GM19025 (cell line): ENCODE results near the gene RALY.

Experiments
- ATAC-seq: cut with Tn5 transposase; IDR thresholded peaks from one replicate; pipeline ENCODE4 v1.9.1; 2021; ENCODE audit warnings: mild to moderate bottlenecking, low read depth, moderate library complexity; ENCODE audit not compliant: unreplicated experiment

Gene RALY

GRCh38 chr20:34072778-34073177 is 79.1 kb downstream of the RALY start:
- ATAC-seq: no peak

DNA sequence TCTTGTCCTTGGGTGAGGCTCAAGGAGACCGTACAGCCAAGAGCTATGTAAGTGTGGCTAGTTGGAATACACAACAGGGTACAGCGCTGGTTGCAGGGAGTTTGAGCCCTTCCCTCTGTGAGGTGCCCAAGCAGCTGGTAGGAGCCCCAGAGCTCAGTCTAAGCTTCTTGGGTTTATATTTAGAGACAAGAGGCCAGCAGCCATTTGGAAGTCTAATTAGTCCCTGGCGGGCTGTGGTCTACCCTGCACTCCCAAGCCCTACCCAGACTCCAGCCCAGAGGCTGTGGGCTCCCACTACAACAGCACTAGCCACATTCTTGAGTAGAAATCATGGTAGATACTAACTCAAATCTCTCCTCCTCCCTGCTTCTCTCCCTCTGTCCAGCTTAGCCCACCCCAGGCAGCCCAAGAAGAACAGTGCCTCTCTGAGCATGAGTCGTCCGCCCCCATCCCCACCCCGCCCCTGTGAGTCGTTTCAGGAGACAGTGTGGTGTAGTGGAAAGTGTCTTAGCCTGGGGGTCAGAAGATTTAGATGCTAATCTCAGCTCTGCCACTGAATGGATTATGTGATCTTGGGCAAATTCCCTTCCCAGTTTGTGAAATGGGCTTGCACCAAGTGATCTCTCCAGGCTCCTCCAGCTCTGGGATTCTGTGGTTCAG is 80.5 kb downstream of the RALY start:
- no peak for ATAC-seq

DNA sequence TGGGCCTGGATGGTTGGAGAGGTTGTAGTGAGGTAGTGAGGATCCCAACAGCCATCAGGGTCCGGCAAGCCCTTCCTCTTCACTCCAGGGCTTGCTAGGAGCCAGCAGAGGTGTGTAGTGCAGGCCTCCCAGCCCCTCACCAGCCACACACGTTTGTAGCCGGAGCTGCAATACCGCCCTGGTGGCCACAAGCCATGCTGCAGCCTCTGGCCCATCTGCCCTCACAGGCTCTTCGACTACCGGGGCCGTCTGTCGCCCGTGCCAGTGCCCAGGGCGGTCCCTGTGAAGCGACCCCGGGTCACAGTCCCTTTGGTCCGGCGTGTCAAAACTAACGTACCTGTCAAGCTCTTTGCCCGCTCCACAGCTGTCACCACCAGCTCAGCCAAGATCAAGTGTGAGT is 81.9 kb downstream of the RALY start:
- no peak for ATAC-seq

DNA sequence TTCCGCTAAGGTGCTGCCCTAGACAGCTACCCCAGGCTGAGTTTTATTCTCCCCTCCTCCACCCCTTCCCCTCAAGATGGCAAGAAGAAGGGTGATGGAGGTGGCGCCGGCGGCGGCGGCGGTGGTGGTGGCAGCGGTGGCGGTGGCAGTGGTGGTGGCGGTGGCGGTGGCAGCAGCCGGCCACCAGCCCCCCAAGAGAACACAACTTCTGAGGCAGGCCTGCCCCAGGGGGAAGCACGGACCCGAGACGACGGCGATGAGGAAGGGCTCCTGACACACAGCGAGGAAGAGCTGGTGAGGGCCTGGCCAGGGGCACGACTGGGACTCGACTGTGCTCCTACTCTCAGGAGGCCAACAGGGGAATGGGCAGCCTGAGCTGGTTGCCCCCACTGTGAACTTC is 83.2 kb downstream of the RALY start:
- ATAC-seq: no peak

DNA sequence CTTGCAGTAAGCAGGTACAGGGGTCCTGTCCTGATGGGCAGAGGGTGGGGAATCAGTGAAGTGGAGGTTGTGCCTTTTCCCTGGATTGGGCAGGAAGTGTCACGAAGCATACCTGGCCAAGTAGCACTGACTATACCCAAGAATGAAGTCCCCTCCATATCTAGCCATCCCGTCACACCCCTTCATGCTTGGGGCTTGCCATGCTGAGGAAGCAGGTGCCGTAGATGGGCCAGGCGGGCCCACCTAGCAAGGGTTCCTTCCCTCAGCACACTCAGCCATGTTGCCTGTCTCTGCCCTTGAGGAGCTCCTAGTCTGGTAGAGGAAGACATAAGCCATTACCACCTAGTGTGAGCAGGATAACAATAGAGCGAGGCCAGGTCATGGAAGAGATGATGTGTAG is 84.8 kb downstream of the RALY start:
- ATAC-seq: no peak

DNA sequence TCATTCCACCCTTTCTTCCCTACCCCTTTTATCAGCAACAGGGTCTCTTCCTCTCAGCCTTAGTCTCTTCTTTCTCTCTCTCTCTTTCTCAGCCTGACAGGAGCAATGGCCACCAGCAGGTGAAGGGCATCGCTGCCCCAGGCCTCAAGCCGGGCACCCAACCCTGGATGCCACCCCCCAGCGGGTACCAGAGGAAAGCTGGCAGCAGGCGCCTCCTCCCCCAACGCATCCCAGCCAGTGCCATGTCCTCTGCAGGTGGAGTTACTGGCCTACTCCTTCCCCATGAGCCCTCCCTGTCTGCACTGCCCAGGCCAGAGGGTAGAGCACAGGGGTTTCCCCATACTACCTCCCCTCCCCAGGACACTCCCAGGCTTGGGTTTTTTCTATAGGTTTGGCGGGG is 86.1 kb downstream of the RALY start:
- no peak for ATAC-seq

DNA sequence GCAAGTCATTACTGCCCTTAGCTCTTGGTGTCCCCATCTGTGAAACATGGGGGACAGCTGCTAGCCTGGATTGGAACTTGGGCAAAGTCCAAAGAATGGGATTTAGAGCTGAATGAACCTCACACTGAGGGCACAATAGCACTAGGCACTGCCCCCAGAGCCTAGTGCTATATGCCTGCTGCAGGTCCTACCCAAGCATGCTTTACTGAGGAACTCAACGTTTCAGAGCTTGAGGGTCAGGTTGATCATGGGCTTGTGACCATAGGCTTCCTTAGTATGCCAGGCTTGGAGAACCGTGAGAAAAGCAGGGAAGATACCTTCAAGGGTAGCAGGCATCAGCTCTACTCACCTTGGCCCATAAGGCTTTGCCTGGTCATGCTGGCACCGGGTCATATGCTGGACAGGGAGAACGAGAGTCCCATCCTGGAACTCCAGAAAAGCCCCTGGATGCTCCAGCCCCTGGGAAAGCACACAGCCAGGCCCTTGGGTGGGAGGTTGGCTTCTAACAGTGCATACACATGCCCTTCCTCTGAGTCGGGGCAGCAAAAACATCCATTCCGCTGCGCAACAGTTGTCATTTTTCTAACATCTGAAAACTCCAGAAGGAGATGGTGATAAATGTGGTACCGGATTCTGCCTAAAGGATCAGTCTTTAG is 88.6 kb downstream of the RALY start:
- no peak for ATAC-seq

DNA sequence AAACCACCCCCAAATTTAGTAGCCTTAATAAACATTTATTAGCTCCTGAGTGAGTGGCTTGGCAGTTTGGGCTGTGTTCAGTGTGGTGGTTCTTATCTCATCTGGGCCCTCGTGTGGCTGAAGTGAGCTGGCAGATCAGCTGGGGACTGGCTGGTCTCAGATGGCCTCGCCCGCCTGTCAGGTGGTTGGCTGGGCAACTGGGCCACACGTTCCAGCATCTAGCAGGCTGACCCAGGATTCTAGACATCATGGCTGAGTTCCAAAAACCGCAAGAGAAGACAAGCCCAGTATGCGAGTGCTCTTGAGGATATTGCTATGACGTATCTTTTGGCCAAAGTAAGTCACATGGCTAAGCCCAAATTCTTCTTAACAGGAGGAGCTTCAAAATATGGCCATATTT is 89.4 kb downstream of the RALY start:
- ATAC-seq: no peak

DNA sequence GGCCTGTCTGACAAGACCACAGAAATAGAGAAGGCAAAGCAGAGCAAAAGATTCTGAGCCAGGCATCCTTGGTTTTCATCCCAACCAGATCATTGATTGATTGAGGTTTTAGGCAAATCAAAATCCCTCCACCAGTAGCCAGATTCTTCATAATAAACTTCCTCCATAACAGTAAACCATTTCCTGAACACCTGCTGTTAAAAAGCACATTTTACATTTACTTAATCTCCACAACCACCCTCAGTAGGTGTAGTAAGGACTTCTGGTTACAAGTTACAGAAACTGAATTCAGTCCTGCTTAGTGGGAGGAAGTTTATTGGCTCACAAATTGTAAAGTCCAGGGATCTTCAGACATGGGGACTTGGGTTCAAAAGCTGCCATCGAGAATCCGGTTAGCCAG is 90.1 kb downstream of the RALY start:
- ATAC-seq: no peak

- no peak for ATAC-seq
These were observed 90.7 kb downstream of the RALY start for GRCh38 chr20:34084227-34084923.

- ATAC-seq: no peak
These were observed 91.9 kb downstream of the RALY start for GRCh38 chr20:34085544-34086040.

- no peak for ATAC-seq
These were observed 94.8 kb downstream of the RALY start for GRCh38 chr20:34088305-34089174.

- no peak for ATAC-seq
These were observed 95.4 kb downstream of the RALY start for GRCh38 chr20:34089175-34089479.

- ATAC-seq: no peak
These were observed 96.1 kb downstream of the RALY start for GRCh38 chr20:34089655-34090345.

DNA sequence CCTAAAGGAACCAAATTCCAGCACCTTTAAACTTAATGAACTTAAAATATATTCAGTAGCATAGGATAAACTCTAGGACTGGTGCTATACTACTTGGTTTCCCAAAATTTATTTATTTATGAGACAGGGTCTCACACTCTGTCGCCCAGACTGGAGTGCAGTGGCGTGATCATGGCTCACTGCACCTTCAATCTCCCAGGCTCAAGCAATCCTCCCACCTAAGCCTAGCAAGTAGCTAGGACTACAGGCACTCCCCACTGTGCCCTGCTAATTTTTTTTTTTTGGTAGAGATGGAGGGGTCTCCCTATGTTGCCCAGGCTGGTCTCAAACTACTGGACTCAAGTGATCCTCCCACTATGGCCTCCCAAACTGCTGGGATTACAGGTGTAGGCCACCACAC is 96.9 kb downstream of the RALY start:
- no peak for ATAC-seq

GRCh38 chr20:34091637-34092200 is 98.0 kb downstream of the RALY start:
- no peak for ATAC-seq

- no peak for ATAC-seq
These were observed 100.2 kb downstream of the RALY start for GRCh38 chr20:34093895-34094294.

DNA sequence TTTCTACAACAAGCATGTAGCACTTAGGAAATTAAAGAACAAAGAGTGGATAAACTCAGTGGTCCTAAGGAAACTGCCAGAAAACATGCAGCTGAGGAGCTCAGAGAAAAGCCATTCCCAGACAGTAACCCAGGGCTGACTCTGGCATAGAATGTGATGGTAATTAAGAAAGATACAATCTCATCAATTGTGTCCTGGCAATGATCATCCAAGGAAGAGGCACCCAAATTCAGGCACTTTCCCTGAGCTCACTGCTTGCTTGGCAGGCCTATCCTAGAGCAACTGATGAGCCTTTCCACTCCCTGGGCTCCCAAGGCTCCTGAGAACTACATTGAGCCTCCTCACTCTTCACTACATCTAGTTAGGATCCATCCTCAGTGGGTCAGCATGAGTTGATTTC is 102.1 kb downstream of the RALY start:
- no peak for ATAC-seq

- no peak for ATAC-seq
These were observed 103.2 kb downstream of the RALY start for GRCh38 chr20:34096699-34097444.
